Gastroesophageal sphincter (tissue), 4 donors: ENCODE data around the gene RNF180. TPM values are rescaled to one million over a fixed set of nuclear protein-coding genes. Genes with fewer than 3 reads are reported as not detected.

Experiments
- ATAC-seq: fragments of 150-250 bp; one replicate; pipeline ENCODE4 v1.9.1; 2016; ENCODE audit warnings: mild to moderate bottlenecking, moderate library complexity
- H3K27ac ChIP-seq, 4 donors: fragments of 200-600 bp; sonication (generic) in 3 of 4; 1 replicate in 3 of 4; 2 replicates in 1 of 4; pipeline ENCODE4 v1.5.1; 2016 to 2019
- H3K27me3 ChIP-seq: fragments of 200-600 bp; sonication (generic); one replicate; pipeline ENCODE4 v1.5.1; 2019
- H3K36me3 ChIP-seq, 2 donors: fragments of 200-600 bp; sonication (generic); one replicate each; pipeline ENCODE4 v1.5.1; 2019; ENCODE audit warnings: control low read depth in 1 of 2
- H3K4me1 ChIP-seq, 3 donors: fragments of 200-600 bp; sonication (generic); 1 replicate in 2 of 3; 2 replicates in 1 of 3; pipeline ENCODE4 v1.5.1; 2016 to 2019; ENCODE audit warnings: control low read depth in 2 of 3
- H3K4me3 ChIP-seq, 2 donors: fragments of 200-600 bp; sonication (generic); one replicate each; pipeline ENCODE4 v1.5.1; 2019; ENCODE audit warnings: mild to moderate bottlenecking in 1 of 2, moderate library complexity in 1 of 2
- H3K9me3 ChIP-seq, 3 donors: fragments of 200-600 bp; sonication (generic); one replicate each; pipeline ENCODE4 v1.5.1; 2017 to 2019; ENCODE audit warnings: control low read depth in 2 of 3
- CTCF ChIP-seq, 4 experiments: fragments of 200-600 bp in 2 of 4; fragments of 450-650 bp in 2 of 4; sonication (generic) in 1 of 4; IDR thresholded peaks; one replicate each; pipeline ENCODE4 v1.5.1; 2017 to 2019; ENCODE audit warnings: antibody characterized with exemption in 4 of 4, mild to moderate bottlenecking in 2 of 4, moderate library complexity in 2 of 4
- EP300 ChIP-seq: sonication (generic); formaldehyde crosslinking; IDR thresholded peaks from one replicate; pipeline ENCODE4 v1.6.1; 2017; ENCODE audit warnings: antibody characterized with exemption, mild to moderate bottlenecking
- POLR2A ChIP-seq, 2 donors: fragments of 450-650 bp; IDR thresholded peaks; one replicate each; pipeline ENCODE4 v1.6.1; 2017; ENCODE audit warnings: antibody characterized with exemption in 2 of 2, mild to moderate bottlenecking in 2 of 2, moderate library complexity in 1 of 2
- POLR2AphosphoS5 ChIP-seq: sonication (generic); formaldehyde crosslinking; IDR thresholded peaks from one replicate; pipeline ENCODE4 v1.6.1; 2017; ENCODE audit warnings: antibody characterized with exemption
- WGBS, 2 donors: methylation state at CpG; one replicate each; pipeline ENCODE4 v1.1.5; 2018; ENCODE audit warnings: low coverage in 1 of 2; 5-methylcytosine and 5-hydroxymethylcytosine counted together
- total RNA-seq, 4 donors: library from RNA; depleted of rRNA; stranded (reverse); fragments of >200 nt; gene quantifications; one replicate each; pipeline ENCODE4 v1.1.0, GENCODE V29; 2016

Gene RNF180
- total RNA-seq, 4 donors from 2014 or later: 22.0 to 41.6 (median 25.3) TPM

- Histone ChIP-seq H3K36me3 (no peaks in the 10 kb centered on the region), H3K4me1 (peaks cover 0 to 34% (median 0%) of the 10 kb centered on the region in 3 donors), H3K4me3 (no peak overlapping the region), H3K27me3 (no peaks in the 10 kb centered on the region), H3K9me3 (no peaks in the 10 kb centered on the region), H3K27ac (no peak overlapping the region)
- ATAC-seq: no peak
- TF ChIP-seq CTCF (IDR thresholded peaks at IDR 0.05) (no peak), EP300 (no peak), POLR2A (IDR thresholded peaks at IDR 0.05) (no peak), POLR2AphosphoS5 (no peak)
- WGBS, 2 donors: 21 to 49% methylated on average over 2 of the region's 2 CpGs
Measured at GRCh38 chr5:64190562-64191306, 25.1 kb downstream of the RNF180 start.

- no peak overlapping the region for H3K27ac ChIP-seq
- no peaks in the 10 kb centered on the region for H3K27me3 ChIP-seq
Measured at GRCh38 chr5:64195981-64196380, 30.3 kb downstream of the RNF180 start.

GRCh38 chr5:64199425-64199824 is 33.8 kb downstream of the RNF180 start:
- H3K9me3 ChIP-seq: no peaks in the 10 kb centered on the region
- no peak overlapping the region for H3K27ac ChIP-seq
- ATAC-seq: no peak
- TF ChIP-seq CTCF (IDR thresholded peaks at IDR 0.05) (no peak), EP300 (no peak), POLR2A (IDR thresholded peaks at IDR 0.05) (no peak), POLR2AphosphoS5 (no peak)
- H3K4me3 ChIP-seq: no peak overlapping the region
- no peaks in the 10 kb centered on the region for H3K27me3 ChIP-seq
- WGBS, 2 donors: 14 to 41% methylated on average over 1 of the region's 1 CpG
- H3K36me3 ChIP-seq: no peaks in the 10 kb centered on the region
- peaks cover 0 to 2% (median 0%) of the 10 kb centered on the region in 3 donors for H3K4me1 ChIP-seq

More at GRCh38 chr5:64195981-64196380, 30.3 kb downstream of the RNF180 start:
- Histone ChIP-seq H3K36me3 (no peaks in the 10 kb centered on the region), H3K4me1 (peaks cover 0 to 9% (median 2%) of the 10 kb centered on the region in 3 donors), H3K9me3 (no peaks in the 10 kb centered on the region), H3K4me3 (no peak overlapping the region)
- TF ChIP-seq EP300: no peak
- TF ChIP-seq POLR2AphosphoS5: no peak
- TF ChIP-seq CTCF (IDR thresholded peaks at IDR 0.05): no peak
- TF ChIP-seq POLR2A (IDR thresholded peaks at IDR 0.05): no peak
- WGBS, 2 donors: 94 to 98% methylated on average over 3 of the region's 3 CpGs
- ATAC-seq: no peak

- Histone ChIP-seq H3K9me3 (no peaks in the 10 kb centered on the region), H3K4me3 (no peak overlapping the region), H3K27ac (no peak overlapping the region), H3K36me3 (no peaks in the 10 kb centered on the region), H3K4me1 (peaks cover 0 to 2% (median 0%) of the 10 kb centered on the region in 3 donors), H3K27me3 (no peaks in the 10 kb centered on the region)
- 95 to 100% methylated on average over 1 of the region's 1 CpG for WGBS, 2 donors
- no peak for ATAC-seq
- TF ChIP-seq EP300 (no peak), POLR2AphosphoS5 (no peak), POLR2A (IDR thresholded peaks at IDR 0.05) (no peak), CTCF (IDR thresholded peaks at IDR 0.05) (no peak)
Measured at GRCh38 chr5:64201996-64202395, 36.4 kb downstream of the RNF180 start.

GRCh38 chr5:64206653-64207052 is 41.0 kb downstream of the RNF180 start:
- Histone ChIP-seq H3K9me3 (no peaks in the 10 kb centered on the region), H3K27ac (no peak overlapping the region), H3K27me3 (no peaks in the 10 kb centered on the region), H3K36me3 (no peaks in the 10 kb centered on the region), H3K4me3 (no peak overlapping the region), H3K4me1 (no peaks in the 10 kb centered on the region)
- no peak for ATAC-seq
- TF ChIP-seq EP300 (no peak), POLR2AphosphoS5 (no peak), CTCF (IDR thresholded peaks at IDR 0.05) (no peak), POLR2A (IDR thresholded peaks at IDR 0.05) (no peak)
- WGBS, 2 donors: 65 to 70% methylated on average over 2 of the region's 2 CpGs
